NCI-H1105 treated with DMSO at 0.1 percent for 48 hours (cell line): ENCODE results near the gene ADRB2.
"Not testable (repeated sequence)": the region's sequence is repeated elsewhere in the genome, so short reads cannot be mapped to it uniquely, and the experiment has no call there.

Source experiments
- DNase-seq: peaks from one replicate; lab custom pipeline; 2025; lab: John Stamatoyannopoulos, UW

ADRB2 gene

DNA sequence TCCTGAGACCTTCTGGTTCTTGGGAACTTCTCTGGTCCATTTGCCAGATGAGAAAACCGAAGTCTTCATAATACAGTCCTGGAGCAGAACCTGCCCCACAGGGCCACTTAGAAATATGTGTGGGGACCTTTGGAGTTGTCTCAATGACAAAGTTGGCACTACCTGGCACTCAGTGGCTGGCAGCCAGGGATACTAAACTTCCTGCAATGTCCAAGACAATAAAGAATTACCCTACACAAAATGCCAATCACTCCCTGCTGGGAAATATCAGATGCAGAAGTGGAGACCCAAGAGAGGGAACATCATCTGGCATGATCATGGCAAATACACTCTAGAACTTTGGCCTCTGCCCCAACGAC, 29.6 kb downstream of the ADRB2 start:
- DNase-seq: no peak

DNA sequence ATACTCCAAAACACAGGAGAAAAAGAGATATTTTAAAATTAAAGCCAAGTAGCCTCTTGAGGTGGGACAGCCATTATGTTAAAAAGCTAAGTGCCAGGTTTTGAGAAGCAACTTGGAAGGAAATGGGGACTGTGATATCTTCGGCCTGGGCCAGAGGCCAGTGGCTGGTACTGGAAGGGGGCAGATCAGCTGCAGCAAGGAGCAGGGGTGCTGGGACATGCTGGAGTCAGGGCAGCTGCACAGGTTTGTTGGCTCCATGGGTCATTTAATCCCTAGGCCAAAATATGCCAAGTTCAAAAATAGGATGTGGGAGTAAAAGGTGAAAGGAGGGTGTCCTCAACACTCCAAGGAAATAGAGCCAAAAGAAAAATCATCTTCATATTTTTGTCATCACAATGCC, 30.0 kb downstream of the ADRB2 start:
- DNase-seq: no peak

DNA sequence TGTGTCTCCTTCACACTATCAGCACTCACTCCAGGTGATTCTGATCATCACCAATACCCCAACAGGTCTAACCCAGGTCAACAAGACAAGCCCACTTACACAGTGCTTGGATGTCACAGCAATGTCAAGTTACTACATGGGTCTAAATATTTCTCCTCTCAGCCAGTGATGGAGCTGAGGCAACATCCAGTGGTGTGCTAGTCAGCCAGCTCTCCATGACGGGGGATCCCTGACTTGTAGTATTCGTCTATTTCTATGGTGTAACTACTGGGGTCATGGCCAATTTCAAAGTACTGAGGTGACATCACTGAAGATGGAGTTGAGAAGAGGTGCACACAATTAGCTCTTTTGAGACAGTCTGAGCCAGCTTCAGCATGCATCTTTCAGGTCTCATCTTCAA, 31.1 kb downstream of the ADRB2 start:
- DNase-seq: no peak

DNA sequence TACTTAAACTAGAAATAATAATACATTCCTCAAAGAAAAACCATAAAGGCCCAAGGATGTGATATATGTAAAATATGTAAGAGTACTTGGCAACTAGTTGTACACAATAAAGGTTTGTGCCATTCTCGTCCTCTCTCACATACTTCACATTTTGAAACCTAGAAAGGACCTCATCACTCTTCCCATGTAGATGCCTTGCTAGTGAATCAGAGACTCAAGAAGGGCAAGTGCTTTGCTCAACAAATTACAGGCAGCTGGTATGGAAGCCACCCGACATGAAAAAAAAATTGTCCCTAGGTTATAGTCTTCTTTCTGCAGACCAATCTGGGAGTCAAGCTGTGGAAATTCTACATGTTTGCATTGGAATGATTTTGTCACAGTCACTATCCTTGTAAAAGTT, 31.7 kb downstream of the ADRB2 start:
- no peak for DNase-seq

DNA sequence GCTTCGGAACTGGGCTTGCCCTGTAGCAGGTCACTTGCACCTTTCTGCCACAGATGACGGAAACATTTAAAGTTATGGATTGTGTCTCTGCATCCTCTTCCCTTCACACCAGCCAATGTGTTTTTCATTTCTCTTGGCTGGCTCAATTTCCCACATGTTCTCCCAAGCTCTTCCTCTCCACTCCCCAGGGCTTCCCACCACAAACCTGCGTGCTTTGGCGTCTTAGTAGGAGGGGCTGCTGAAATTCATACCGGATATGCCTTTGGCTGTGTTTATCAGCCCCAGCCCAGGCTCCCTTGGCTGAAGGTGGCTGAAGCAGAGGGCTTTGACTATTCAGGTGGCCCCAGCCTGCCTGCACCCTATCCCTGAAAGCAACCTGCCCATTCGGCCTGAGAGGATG, 32.1 kb downstream of the ADRB2 start:
- DNase-seq: no peak

DNA sequence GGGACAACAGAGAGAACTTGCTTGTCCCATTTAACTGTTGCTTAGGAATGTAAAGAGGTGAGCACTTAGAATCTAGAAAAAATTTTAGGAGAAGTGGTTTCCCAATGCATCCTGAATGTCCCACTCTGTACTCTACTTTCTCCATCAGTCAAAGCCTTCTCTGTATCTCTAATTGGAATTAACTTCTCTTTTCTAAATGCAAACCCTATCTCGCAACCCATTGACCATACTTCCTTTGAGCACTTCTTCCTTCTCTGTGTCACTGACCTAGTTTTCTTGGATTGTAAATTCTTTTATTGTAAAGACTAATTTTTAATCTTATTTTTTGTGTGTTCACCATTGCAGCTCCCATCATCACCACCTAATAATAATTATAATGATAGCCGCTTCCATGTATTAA, 33.3 kb downstream of the ADRB2 start:
- no peak for DNase-seq

DNA sequence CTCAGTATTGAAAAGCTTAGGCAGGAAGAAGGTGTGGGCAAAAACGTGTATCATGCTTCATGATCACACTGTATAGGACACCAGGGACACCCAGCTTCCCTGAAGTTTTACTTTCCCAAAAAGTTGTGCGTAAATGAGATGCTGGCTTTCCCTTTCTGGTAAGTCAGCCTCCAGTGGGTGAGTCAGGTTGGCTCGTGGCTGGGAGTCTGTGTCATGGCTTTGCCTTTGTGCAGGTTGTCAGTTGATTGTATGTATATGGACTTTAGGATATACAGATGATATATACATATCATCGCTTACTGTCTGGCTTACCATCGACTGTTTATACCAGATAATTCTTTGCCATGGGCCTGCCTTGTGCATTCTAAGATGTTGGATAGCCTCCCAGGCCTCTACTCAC, 34.2 kb downstream of the ADRB2 start:
- no peak for DNase-seq

DNA sequence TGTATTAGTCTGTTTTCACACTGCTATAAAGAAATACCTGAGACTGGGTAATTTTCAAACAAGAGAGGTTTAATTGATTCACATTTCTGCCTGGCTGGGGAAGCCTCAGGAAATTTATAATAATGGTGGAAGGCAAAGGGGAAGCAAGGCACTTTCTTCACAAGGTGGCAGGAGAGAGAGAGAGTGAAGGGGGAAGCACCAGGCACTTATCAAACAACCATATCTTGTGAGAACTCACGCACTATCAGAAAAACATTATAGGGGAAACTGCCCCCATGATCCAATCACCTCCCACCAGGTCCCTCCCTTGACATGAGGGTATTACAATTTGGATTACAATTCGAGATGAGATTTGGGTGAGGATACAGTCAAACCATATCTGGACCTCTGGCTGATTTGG, 34.7 kb downstream of the ADRB2 start:
- no peak for DNase-seq

DNA sequence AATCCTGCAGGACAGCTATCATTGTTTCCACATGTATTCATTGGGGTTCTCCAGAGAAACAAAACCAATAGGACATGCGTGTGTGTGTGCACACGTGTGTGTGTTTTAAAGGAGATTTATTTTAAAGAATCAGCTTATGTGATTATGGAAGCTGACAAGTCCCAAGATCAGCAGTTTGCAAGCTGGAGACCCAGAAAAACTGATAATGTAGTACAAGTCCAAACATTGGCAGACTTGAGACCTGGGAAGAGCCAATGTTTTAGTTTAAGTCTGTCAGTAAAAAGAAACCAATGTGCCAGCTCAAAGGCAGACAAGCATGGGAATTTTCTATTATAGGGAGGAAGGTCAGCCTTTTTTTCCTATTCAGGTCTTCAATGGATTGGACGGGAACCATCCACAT, 35.3 kb downstream of the ADRB2 start:
- no peak for DNase-seq

DNA sequence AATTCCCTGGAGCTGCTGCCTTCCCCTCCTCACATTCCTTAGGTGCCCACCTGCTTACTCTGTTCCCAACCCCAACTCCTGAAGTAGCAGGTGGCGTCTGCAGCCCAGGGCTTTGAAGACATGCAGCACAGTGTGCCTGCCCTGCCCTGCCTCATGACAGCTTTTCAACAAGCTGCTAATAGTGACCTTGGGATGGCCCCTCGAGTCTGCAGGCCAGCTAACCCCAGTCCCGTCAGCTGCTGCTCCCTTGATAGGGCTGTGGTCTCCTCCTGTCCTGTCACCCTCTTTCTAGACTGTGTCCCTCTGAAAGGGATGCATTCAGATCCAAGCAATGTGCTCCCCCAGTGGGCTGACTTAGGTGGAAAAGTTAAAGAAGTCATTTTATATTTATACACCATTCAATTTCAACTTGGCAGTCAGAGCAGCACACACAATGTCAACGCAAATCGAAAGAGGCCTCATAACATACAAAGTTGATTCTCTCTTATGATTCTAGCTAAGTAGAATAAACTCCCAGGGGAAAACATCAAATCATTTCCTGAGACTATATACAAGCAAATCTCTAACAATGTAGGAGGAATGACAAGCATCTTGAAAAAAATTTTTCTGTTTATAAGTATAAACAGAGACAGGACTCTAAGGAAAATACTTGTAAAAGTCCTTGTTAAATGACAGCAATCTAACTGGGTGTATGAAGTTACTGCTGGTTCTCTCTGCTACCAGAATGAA, 37.9 kb downstream of the ADRB2 start:
- DNase-seq: no peak

DNA sequence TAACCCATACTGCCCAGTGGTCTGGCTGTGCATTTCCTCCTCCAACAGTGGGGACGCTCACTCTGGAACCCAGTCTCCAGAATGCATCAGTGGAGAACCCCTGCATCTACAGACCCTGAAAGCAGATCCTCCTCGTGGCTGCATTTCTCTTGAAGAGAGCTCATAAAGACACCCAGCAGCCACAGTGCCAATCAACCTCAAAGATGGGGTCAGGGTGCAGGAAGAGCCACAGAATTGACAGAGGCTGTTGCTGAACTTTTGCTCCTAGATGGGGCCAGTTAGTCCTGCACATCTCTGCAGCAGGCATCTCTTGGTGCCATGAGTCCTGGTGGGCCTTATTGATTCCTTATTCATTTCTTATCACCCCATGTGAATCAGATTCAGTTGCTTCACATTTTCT, 39.6 kb downstream of the ADRB2 start:
- no peak for DNase-seq

DNA sequence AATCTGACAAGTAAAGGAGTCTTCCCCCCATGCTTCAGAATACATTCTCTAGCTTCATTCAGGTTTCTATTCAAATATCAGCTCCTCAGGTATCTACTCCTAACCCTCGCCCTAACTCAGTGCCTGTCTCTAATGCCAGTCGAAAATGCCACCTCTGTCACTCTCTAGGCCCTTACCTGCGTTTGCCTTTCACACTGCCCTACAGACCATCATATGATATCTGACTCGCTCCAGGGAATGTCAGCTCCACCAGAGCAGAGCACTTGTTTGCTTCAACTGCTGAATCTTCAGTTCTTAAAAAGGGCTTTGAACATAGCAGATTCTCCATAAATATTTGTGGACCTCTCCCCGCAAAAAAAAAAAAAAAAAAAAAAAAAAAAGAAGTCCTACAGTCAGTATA, 46.7 kb downstream of the ADRB2 start:
- no peak for DNase-seq

DNA sequence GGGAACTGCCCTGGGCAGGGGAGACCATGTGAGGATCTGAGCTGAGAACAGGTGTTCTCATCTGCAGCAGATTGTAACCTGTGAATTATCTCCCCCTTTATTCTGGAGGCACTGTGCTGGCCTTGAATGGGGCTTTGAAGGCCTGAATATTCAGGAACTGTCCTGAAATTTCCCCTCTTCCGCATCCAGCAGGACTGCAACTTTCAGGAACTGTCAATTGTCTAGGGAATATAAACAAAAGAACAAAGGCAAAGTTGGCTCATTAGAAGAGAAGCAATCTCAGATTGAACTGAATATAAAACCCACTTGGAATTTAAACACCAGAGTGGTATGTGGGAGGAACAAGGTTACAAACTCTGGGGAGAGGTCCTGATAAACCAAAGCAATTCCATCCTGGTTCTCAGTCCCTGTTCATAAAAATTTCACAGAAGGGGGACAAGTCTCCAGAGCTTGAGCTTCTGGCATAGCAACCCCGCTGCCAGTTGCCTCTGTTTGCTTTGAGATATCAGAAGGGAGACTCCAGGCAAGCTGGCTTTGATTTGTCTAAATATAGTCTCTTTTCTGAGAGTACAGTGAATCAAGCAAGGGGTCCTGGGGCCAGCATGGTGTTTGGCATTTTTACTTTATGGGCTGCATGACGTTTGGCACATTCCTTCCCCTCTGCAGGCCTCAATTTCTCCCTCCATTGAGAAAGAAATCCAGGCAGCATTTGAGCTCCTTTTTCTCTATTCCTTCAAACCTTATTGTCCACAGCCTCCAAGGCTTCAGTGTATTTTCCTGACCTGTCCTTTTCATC, 47.5 kb downstream of the ADRB2 start:
- no peak for DNase-seq

DNA sequence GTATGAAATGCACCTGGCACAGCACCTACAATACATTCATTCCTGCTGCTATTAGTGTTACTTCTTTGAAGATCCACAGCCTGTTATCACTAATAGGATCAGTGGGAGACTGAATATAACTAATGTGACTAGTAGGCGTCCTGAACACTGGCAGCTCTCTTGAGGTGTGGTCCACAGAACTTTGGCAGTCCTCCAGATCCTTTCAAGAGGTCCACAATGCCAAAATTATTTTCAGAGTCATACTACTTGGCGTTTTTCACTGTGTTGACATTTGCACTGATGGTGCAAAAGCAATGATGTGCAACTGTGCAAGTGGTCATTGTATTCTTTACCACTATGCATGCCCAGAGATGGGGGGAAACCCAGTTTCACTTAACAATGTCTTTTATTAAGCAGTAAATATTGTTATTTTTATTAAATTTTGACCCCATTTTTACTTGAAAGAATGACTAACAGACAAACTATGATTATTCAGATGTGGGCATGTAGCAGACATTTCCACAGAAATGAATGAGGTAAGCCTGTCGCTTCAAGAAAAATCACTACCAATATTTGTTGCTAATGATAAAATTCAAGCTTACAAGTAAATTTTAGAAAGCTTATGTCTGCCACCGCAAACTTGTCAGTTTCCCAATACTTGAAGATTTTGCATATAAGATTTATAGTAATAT, 48.9 kb downstream of the ADRB2 start:
- no peak for DNase-seq

DNA sequence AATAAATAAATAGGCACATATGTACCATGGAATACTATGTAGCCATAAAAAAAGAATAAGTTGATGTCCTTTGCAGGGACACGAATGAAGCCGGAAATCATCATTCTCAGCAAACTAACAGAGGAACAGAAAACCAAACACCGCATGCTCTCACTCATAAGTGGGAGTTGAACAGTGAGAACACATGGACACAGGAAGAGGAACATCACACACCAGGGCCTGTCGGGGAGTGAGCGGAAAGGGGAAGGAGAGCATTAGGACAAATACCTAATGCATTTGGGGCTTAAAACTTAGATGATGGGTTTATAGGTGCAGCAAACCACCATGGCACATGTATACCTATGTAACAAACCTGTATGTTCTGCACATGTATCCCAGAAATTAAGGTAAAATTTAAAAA, 51.0 kb downstream of the ADRB2 start:
- not testable (repeated sequence) for DNase-seq
